NCI-H1436 treated with DMSO at 0.1 percent for 48 hours (cell line): ENCODE data around the gene TGIF2LX.
"Not testable (repeated sequence)": the region's sequence is repeated elsewhere in the genome, so short reads cannot be mapped to it uniquely, and the experiment has no call there.

Source experiments
- DNase-seq: peaks from one replicate; lab custom pipeline; 2025; lab: John Stamatoyannopoulos, UW

The TGIF2LX gene

DNA sequence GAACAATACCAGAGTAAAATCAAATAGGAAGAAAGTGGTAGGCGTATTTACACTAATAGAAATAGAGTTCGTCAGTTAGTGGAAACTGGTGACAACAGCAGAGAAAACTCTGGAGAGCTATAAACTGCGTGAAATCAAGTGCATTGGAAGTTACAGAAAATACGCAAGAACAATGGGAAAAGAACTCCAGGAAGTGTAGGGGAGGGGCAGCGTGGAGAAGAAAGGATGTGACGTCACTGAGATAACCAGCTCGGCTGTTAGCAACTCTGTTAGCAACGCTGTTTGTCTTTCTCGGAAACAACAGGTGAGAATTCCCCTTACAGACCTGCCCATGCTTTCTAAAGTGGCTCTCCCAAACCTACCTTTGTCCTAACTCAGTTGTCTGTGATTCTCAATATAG is at the start of gene TGIF2LX:
Gene TGIF2LX (plus strand): TSS at position 244 of the 400 bp plus-strand sequence. CDS start 178 bp downstream, outside the sequence.
- DNase-seq = not testable (repeated sequence)

DNA sequence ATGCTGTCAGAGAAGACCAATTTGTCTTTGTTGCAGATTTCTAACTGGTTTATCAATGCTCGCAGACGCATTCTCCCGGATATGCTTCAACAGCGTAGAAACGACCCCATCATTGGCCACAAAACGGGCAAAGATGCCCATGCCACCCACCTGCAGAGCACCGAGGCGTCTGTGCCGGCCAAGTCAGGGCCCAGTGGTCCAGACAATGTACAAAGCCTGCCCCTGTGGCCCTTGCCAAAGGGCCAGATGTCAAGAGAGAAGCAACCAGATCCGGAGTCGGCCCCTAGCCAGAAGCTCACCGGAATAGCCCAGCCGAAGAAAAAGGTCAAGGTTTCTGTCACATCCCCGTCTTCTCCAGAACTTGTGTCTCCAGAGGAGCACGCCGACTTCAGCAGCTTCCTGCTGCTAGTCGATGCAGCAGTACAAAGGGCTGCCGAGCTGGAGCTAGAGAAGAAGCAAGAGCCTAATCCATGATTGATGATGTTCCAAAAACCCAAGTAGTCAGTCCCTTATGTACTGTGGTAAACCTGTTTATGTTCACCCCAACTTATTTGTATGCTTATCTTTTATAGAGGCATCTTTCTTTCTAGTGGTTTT is 728 bp downstream of the TGIF2LX start:
- DNase-seq = not testable (repeated sequence)

DNA sequence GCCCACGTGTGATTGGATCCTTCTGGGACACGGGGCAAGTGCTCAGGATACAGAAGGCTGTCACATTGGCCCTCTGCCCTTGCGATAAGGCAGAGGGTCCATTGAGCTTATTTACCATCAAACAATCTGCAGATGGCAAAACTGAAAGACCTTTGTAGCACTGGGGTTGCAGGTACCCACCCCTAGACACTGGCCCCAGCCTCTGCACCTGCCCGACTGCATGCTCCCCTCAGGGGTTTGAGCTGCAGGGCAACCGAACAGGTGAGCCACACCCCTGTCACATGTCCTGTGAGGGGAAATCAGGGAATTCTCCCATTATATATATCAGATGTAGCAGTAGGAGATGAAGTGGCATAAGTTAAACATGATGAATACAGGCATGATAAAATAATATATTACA is 21.4 kb downstream of the TGIF2LX start:
- not testable (repeated sequence) for DNase-seq

DNA sequence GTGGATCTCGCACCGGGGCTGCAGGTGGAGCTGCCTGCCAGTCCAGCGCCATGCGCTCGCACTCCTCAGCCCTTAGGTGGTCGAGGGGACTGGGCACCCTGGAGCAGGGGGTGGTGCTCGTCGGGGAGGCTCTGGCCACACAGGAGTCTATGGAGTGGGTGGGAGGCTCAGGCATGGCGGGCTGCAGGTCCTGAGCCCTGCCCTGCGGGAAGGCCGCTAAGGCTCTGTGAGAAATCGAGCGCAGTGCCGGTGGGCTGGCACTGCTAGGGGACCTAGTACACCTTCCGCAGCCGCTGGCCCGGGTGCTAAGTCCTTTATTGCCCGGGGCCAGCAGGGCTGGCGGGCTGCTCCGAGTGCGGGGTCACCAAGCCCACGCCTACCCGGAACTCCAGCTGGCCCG is 43.9 kb downstream of the TGIF2LX start:
- DNase-seq = not testable (repeated sequence)
